K562 (cell line): ENCODE results near the gene OSBPL10. TPM values are rescaled to one million over a fixed set of nuclear protein-coding genes. Genes with fewer than 3 reads are reported as not detected.

Experiments
- ATAC-seq: fragments of 200-7000 bp; cut with Tn5 transposase; 3 replicates; pipeline ENCODE4 v1.9.1; 2020; ENCODE audit warnings: moderate library complexity
- BruUV-seq: library from RNA; stranded (reverse); fragments of 400-500 nt; replicated peaks from 2 replicates; lab custom pipeline; 2021; lab: Mats Ljungman, UMichigan
- CTCF ChIA-PET: fragments of 300-600 bp; formaldehyde crosslinking; extraction: SDS; loops from one replicate; lab custom pipeline; 2021; ENCODE audit warnings: low intra/inter-chr PET ratio; lab: Yijun Ruan, JAX
- POLR2A ChIA-PET: fragments of 300-600, 350-650 bp; sonication (Branson Sonifier 250); formaldehyde crosslinking; extraction: SDS; loops from one replicate; lab custom pipeline; 2021; ENCODE audit warnings: antibody characterized with exemption, inconsistent platforms; lab: Yijun Ruan, JAX
- DNase-seq, 4 experiments: peaks; one replicate each; pipeline versions ENCODE4 v3.0.0 to v3.0.0-alpha.2; 2011 to 2018; ENCODE audit warnings: low spot score in 3 of 4, mixed read lengths in 3 of 4; ENCODE audit errors: extremely low read depth in 1 of 4
- FAIRE-seq: peaks from 2 replicates; lab custom pipeline; 2011; peaks lifted over from hg19 to GRCh38; lab: Jason Lieb, UNC
- H2AFZ ChIP-seq: 2 replicates; pipeline ENCODE4 v1.6.0; 2011; ENCODE audit warnings: low read depth, low read length, control low read depth, inconsistent platforms
- H3K27ac ChIP-seq: fragments of 200-600 bp; 3 replicates; pipeline ENCODE4 v1.8.0; 2011; ENCODE audit warnings: low read depth, mild to moderate bottlenecking, control low read depth, inconsistent platforms, low read length, moderate library complexity, mixed read lengths; ENCODE audit errors: extremely low read depth
- H3K27me3 ChIP-seq, 2 experiments: fragments of 300-600 bp in 1 of 2; 2 replicates in 1 of 2; 3 replicates in 1 of 2; pipeline versions ENCODE4 v1.6.0 to v1.8.0; 2011; ENCODE audit warnings: inconsistent platforms in 2 of 2, low read length in 2 of 2, mild to moderate bottlenecking in 1 of 2, mixed read lengths in 1 of 2, moderate library complexity in 1 of 2; ENCODE audit not compliant: control insufficient read depth in 2 of 2, insufficient read depth in 2 of 2
- H3K36me3 ChIP-seq: fragments of 300-600 bp; 3 replicates; pipeline ENCODE4 v1.8.0; 2011; ENCODE audit warnings: mild to moderate bottlenecking, low read length, inconsistent platforms; ENCODE audit not compliant: control insufficient read depth, insufficient read depth
- H3K4me1 ChIP-seq, 2 experiments: fragments of 200-600 bp in 1 of 2; replicated peaks in 1 of 2; 2 replicates in 1 of 2; 3 replicates in 1 of 2; pipeline versions ENCODE4 v1.5.1 to v1.8.0; 2011; ENCODE audit warnings: inconsistent platforms in 2 of 2, low read length in 2 of 2, mild to moderate bottlenecking in 1 of 2, mixed read lengths in 1 of 2, moderate library complexity in 1 of 2; ENCODE audit not compliant: control insufficient read depth in 2 of 2, insufficient read depth in 2 of 2
- H3K4me2 ChIP-seq: 2 replicates; pipeline ENCODE4 v1.6.1; 2011; ENCODE audit warnings: low read length, control low read depth, inconsistent platforms, mixed read lengths; ENCODE audit not compliant: insufficient read depth
- H3K4me3 ChIP-seq: fragments of 200-600 bp; sonication (generic), shearing (Covaris generic); 2 replicates; pipeline ENCODE4 v1.5.1; 2016; ENCODE audit warnings: control low read depth, inconsistent platforms
- H3K79me2 ChIP-seq: fragments of 200-600 bp; 3 replicates; pipeline ENCODE4 v1.8.0; 2011; ENCODE audit warnings: low read length, inconsistent platforms; ENCODE audit not compliant: control insufficient read depth, insufficient read depth
- H3K9ac ChIP-seq, 2 experiments: 2 replicates each; pipeline versions ENCODE4 v1.6.0 to v1.6.1; 2011; ENCODE audit warnings: low read depth in 2 of 2, low read length in 2 of 2, control low read depth in 1 of 2, inconsistent platforms in 1 of 2, mild to moderate bottlenecking in 1 of 2, mixed read lengths in 1 of 2; ENCODE audit not compliant: insufficient read depth in 1 of 2
- H3K9me1 ChIP-seq: one replicate; pipeline ENCODE4 v1.6.0; 2011; ENCODE audit warnings: inconsistent platforms, mild to moderate bottlenecking, low read length, moderate library complexity; ENCODE audit not compliant: control insufficient read depth, insufficient read depth
- H3K9me3 ChIP-seq: replicated peaks from 2 replicates; pipeline ENCODE4 v1.5.1; 2011; ENCODE audit warnings: low read depth, low read length, inconsistent platforms; ENCODE audit not compliant: control insufficient read depth, insufficient read depth
- H4K20me1 ChIP-seq: replicated peaks from 2 replicates; pipeline ENCODE4 v1.6.1; 2011; ENCODE audit warnings: low read length, inconsistent platforms, mixed read lengths; ENCODE audit not compliant: control insufficient read depth, insufficient read depth
- GATAD2B ChIP-seq: fragments of 450-650 bp; IDR thresholded peaks from 2 replicates; pipeline ENCODE4 v1.6.1; 2017; ENCODE audit warnings: mild to moderate bottlenecking, borderline replicate concordance
- IRF1 ChIP-seq: sonication (generic); formaldehyde crosslinking; IDR thresholded peaks from 2 replicates; pipeline ENCODE4 v1.8.0; 2022; ENCODE audit warnings: missing genetic modification reagents, mild to moderate bottlenecking, borderline replicate concordance
- PATZ1 ChIP-seq: fragments of 250-450 bp; sonication (Bioruptor Pico); IDR thresholded peaks from 2 replicates; pipeline ENCODE4 v1.5.0; 2020; ENCODE audit warnings: mild to moderate bottlenecking, borderline replicate concordance
- POLR2H ChIP-seq: IDR thresholded peaks from 2 replicates; pipeline ENCODE4 v1.6.1; 2016; ENCODE audit warnings: missing genetic modification characterization, low read depth, mild to moderate bottlenecking, control low read depth, missing compliant biosample characterization, moderate library complexity
- PTRF ChIP-seq: fragments of 450-650 bp; IDR thresholded peaks from 2 replicates; pipeline ENCODE4 v1.6.1; 2016; ENCODE audit warnings: mild to moderate bottlenecking, missing genetic modification characterization, missing compliant biosample characterization
- RBM17 ChIP-seq: fragments of 200-400 bp; formaldehyde crosslinking; IDR thresholded peaks from 2 replicates; pipeline ENCODE4 v1.6.1; 2017; ENCODE audit warnings: low read depth, mild to moderate bottlenecking, low read length, borderline replicate concordance
- SOX6 ChIP-seq: fragments of 450-650 bp; IDR thresholded peaks from 2 replicates; pipeline ENCODE4 v1.6.1; 2014; ENCODE audit warnings: mild to moderate bottlenecking
- ZNF407 ChIP-seq: fragments of 450-650 bp; IDR thresholded peaks from 2 replicates; pipeline ENCODE4 v1.6.1; 2016; ENCODE audit warnings: low read depth
- ZNF436 ChIP-seq: fragments of 250-450, 450-650 bp; sonication (Bioruptor Pico); formaldehyde crosslinking; IDR thresholded peaks from 2 replicates; pipeline ENCODE4 v1.7.0; 2020; ENCODE audit warnings: mild to moderate bottlenecking
- ZNF696 ChIP-seq: fragments of 250-450 bp; sonication (Bioruptor Pico); conservative IDR thresholded peaks from 2 replicates; pipeline ENCODE4 v1.4.0; 2020; ENCODE audit warnings: mild to moderate bottlenecking, moderate library complexity
- WGBS: fragments of 100-300 bp; shearing (Covaris generic); methylation state at CpG from one replicate; pipeline ENCODE4 v1.1.6; 2016; ENCODE audit warnings: low coverage, mixed read lengths; ENCODE audit not compliant: insufficient coverage; ENCODE audit errors: missing lambda C conversion rate; 5-methylcytosine and 5-hydroxymethylcytosine counted together
- in situ Hi-C: fragments of 300-500 bp; cut with MboI; formaldehyde crosslinking; loops from 4 replicates; pipeline ENCODE4 v1.15.0; 2018; ENCODE audit warnings: inconsistent platforms, mixed read lengths
- intact Hi-C: fragments of 100-400 bp; cut with micrococcal nuclease; formaldehyde crosslinking; loops from 2 replicates; pipeline ENCODE4 v1.14.2; 2022
- polyA plus RNA-seq, 8 experiments: library from polyadenylated mRNA; depleted of rRNA in 4 of 8; stranded (reverse) in 5 of 8; unstranded in 3 of 8; fragments of >200 nt; fragmentation: Nextera tagmentation in 2 of 8; fragmentation: Illumina TruSeq in 1 of 8; extraction: Ambion mirVana in 2 of 8; extraction: Trizol in 1 of 8; gene quantifications; 2 replicates each; pipeline versions ENCODE4 v1.2.1 to v1.2.3, GENCODE V29; 2011 to 2014; ENCODE audit warnings: inconsistent platforms in 1 of 8, missing spikeins in 1 of 8
- total RNA-seq, 7 experiments: library from RNA; depleted of rRNA in 6 of 7; stranded (reverse); fragments of >200 nt in 6 of 7; fragmentation: Illumina TruSeq in 2 of 7; extraction: Trizol in 2 of 7; gene quantifications; 2 replicates each; pipeline versions ENCODE4 v1.2.1 to v1.2.3, GENCODE V29; 2011 to 2021; ENCODE audit warnings: low replicate concordance in 1 of 7

Gene OSBPL10
- total and polyA plus RNA-seq, 9 of the 15 experiments (the other 6 are each of a cell fraction or from before 2014, with no cell fraction given) = 0.03 to 0.19 (median 0.14) TPM; not detected in 2

GRCh38 chr3:31621314-31621713 is 359.7 kb downstream of the OSBPL10 start:
- no peaks in the 10 kb centered on the region for H4K20me1 ChIP-seq
- no peak overlapping the region for H3K4me2 ChIP-seq
- no peaks in the 10 kb centered on the region for H3K4me1 ChIP-seq
- in situ Hi-C loops = no loop called here
- no peaks in the 10 kb centered on the region for H3K27me3 ChIP-seq
- ATAC-seq (no peak), DNase-seq (no peak), FAIRE-seq (no peak)
- BruUV-seq = no TSS peak
- H3K27ac ChIP-seq = no peak overlapping the region
- H3K4me3 ChIP-seq = no peak overlapping the region
- peaks cover 82% of the 10 kb centered on the region; the same call in 2 of the 3 replicates for H3K36me3 ChIP-seq
- no peak overlapping the region for H2AFZ ChIP-seq
- H3K79me2 ChIP-seq = no peaks in the 10 kb centered on the region
- H3K9me1 ChIP-seq = no peaks in the 10 kb centered on the region
- CTCF ChIA-PET = no interaction called here
- H3K9me3 ChIP-seq = no peaks in the 10 kb centered on the region
- WGBS = 98% methylated on average over 3 of the region's 3 CpGs
- POLR2A ChIA-PET = no interaction called here
- intact Hi-C loops = no loop called here
- H3K9ac ChIP-seq = no peak overlapping the region
- TF ChIP-seq ZNF436 (CRISPR knock-in tag) (no peak), SOX6 (no peak), ZNF696 (CRISPR knock-in tag) (no peak), POLR2H (tag) (no peak), RBM17 (no peak), ZNF407 (no peak), PTRF (tag) (no peak), PATZ1 (no peak), GATAD2B (no peak), IRF1 (CRISPR knock-in tag) (no peak)
